Neutrophil (primary cell): ENCODE results near the gene KRTAP10-3.
A peak's percentile ranks its signal among the peaks of the same experiment; 100 is the strongest.

Source experiments
- H3K27ac ChIP-seq: fragments of 200-600 bp; sonication (generic); 2 replicates; pipeline ENCODE4 v1.5.1; 2016; ENCODE audit warnings: mild to moderate bottlenecking, moderate library complexity
- H3K27me3 ChIP-seq: fragments of 200-600 bp; sonication (generic); 2 replicates; pipeline ENCODE4 v1.6.0; 2016; ENCODE audit warnings: mild to moderate bottlenecking
- H3K36me3 ChIP-seq: fragments of 200-600 bp; sonication (generic); 2 replicates; pipeline ENCODE4 v1.5.1; 2017
- H3K4me1 ChIP-seq, 2 experiments: fragments of 200-600 bp in 1 of 2; sonication (generic) in 1 of 2; 1 replicate in 1 of 2; 2 replicates in 1 of 2; pipeline versions ENCODE4 v1.5.1 to v1.6.1; 2013 to 2016; ENCODE audit warnings: low read depth in 1 of 2, low read length in 1 of 2, mild to moderate bottlenecking in 1 of 2, moderate library complexity in 1 of 2; ENCODE audit not compliant: control insufficient read depth in 1 of 2, insufficient read depth in 1 of 2
- H3K4me3 ChIP-seq, 2 experiments: fragments of 200-600 bp in 1 of 2; sonication (generic) in 1 of 2; 1 replicate in 1 of 2; 2 replicates in 1 of 2; pipeline ENCODE4 v1.5.1; 2013 to 2016; ENCODE audit warnings: low read depth in 1 of 2, low read length in 1 of 2, mild to moderate bottlenecking in 1 of 2, moderate library complexity in 1 of 2
- H3K9me3 ChIP-seq: fragments of 200-600 bp; sonication (generic); 2 replicates; pipeline ENCODE4 v1.5.1; 2016
- CTCF ChIP-seq: fragments of 200-600 bp; sonication (generic); IDR thresholded peaks from 2 replicates; pipeline ENCODE4 v1.5.1; 2016; ENCODE audit warnings: antibody characterized with exemption

The KRTAP10-3 gene

GRCh38 chr21:44539046-44539445 lies 19.5 kb downstream of the KRTAP10-3 start:
- Histone ChIP-seq H3K27ac (no peak overlapping the region), H3K9me3 (no peaks in the 10 kb centered on the region), H3K4me1 (peaks cover 49 to 55% of the 10 kb centered on the region in 2 experiments), H3K36me3 (no peaks in the 10 kb centered on the region), H3K4me3 (no peak overlapping the region), H3K27me3 (no peaks in the 10 kb centered on the region)
- no peak for TF ChIP-seq CTCF

GRCh38 chr21:44537930-44538911 lies 20.4 kb downstream of the KRTAP10-3 start:
- no peaks in the 10 kb centered on the region for H3K27me3 ChIP-seq
- H3K36me3 ChIP-seq = no peaks in the 10 kb centered on the region
- no peak overlapping the region for H3K27ac ChIP-seq
- H3K4me1 ChIP-seq = peaks cover 41 to 47% of the 10 kb centered on the region in 2 experiments
- no peaks in the 10 kb centered on the region for H3K9me3 ChIP-seq
- H3K4me3 ChIP-seq = no peak overlapping the region
- TF ChIP-seq CTCF = no peak

DNA sequence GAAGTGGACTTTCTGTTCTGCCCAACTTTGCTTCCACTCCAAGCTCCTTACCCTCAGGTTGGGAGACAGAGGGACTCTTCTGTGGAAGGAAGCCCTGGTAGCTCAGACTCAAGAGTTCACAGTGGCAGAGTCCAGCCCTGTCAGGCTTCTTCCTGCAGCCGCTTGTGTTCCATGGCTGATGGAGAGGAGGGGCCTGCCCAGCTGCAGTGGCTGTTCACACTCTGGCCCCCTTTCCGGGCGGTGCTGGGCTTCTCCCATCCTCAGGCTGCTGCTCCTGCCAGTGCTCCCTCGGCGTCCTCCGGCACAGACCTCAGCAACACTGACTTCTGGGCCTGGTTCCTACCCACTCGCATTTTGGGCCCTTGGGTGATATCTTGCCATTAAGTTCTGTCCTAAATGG lies 22.6 kb downstream of the KRTAP10-3 start:
- Histone ChIP-seq H3K27ac (no peak overlapping the region), H3K36me3 (no peaks in the 10 kb centered on the region), H3K27me3 (no peaks in the 10 kb centered on the region), H3K9me3 (no peaks in the 10 kb centered on the region), H3K4me1 (peaks cover 19 to 24% of the 10 kb centered on the region in 2 experiments), H3K4me3 (no peak overlapping the region)
- TF ChIP-seq CTCF = no peak

DNA sequence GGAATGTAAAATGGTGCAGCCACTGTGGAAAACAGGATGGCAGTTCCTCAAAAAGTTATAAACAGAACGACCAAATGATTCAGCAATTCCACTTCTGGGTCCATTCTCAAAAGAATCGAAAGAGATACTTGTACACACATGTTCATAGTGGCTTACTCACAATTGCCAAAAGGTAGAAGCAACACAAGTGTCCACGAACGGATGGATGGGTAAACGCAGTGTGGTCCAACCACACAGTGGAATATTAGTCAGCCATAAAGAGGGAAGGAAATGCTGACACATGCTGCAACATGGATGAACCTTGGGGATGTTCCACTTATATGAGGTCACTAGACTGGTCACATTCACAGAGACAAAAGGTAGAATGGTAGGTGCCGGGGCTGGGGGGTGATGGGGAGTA lies 23.9 kb downstream of the KRTAP10-3 start:
- H3K4me3 ChIP-seq = no peak overlapping the region
- H3K36me3 ChIP-seq = no peaks in the 10 kb centered on the region
- H3K4me1 ChIP-seq = peaks cover 6 to 12% of the 10 kb centered on the region in 2 experiments
- peak overlapping the region; percentile 75 for H3K27ac ChIP-seq
- no peak for TF ChIP-seq CTCF
- no peaks in the 10 kb centered on the region for H3K27me3 ChIP-seq
- no peaks in the 10 kb centered on the region for H3K9me3 ChIP-seq

- TF ChIP-seq CTCF = no peak
- Histone ChIP-seq H3K4me3 (no peak overlapping the region), H3K27me3 (no peaks in the 10 kb centered on the region)
Observed at GRCh38 chr21:44533891-44534627, 24.5 kb downstream of the KRTAP10-3 start.

More at GRCh38 chr21:44533891-44534627, 24.5 kb downstream of the KRTAP10-3 start:
- Histone ChIP-seq H3K9me3 (no peaks in the 10 kb centered on the region), H3K36me3 (no peaks in the 10 kb centered on the region), H3K27ac (peak overlapping the region; percentile 75), H3K4me1 (peaks cover 6 to 12% of the 10 kb centered on the region in 2 experiments)
